D721Med (cell line): Measurements from ENCODE around the gene HCST.
"Not testable (repeated sequence)": the region's sequence is repeated elsewhere in the genome, so short reads cannot be mapped to it uniquely, and the experiment has no call there.

Source experiments
- DNase-seq: peaks from one replicate; pipeline ENCODE4 v3.0.0; 2011; ENCODE audit warnings: low spot score; ENCODE audit not compliant: insufficient read length
- FAIRE-seq: peaks from 2 replicates; lab custom pipeline; 2011; peaks lifted over from hg19 to GRCh38; lab: Jason Lieb, UNC
- TF ChIP-seq, protein P1 (sequence below): IDR thresholded peaks from 2 replicates; pipeline ENCODE4 v1.5.1; 2012; ENCODE audit warnings: mild to moderate bottlenecking, control low read depth; ENCODE audit not compliant: insufficient read depth; ENCODE audit errors: missing control alignments

Gene HCST

DNA sequence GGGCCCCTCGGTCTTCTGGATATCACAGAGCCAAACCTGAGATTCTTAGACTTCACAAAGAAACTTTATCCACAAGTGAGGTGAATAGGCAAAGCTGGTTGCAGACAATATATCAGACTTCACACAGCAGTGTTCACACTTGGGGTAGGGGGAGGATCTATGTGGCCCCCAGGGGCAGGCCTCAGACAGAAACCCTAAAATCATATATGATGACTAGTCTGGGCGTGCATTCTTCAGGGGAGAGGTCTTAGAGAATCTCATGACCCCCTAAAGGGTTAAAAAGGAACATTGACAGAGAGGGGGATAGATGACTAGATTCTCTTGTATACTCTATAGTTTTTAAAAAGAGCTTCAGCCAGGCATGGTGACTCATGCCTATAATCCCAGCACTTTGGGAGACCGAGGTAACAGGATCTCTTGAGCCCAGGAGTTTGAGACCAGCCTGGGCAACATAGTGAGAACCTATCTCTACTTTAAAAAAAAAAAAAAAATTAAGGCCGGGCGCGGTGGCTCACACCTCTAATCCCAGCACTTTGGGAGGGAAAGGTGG is 2.9 kb downstream of the HCST start:
- DNase-seq (no peak), FAIRE-seq (no peak)
- TF ChIP-seq, protein P1, sequence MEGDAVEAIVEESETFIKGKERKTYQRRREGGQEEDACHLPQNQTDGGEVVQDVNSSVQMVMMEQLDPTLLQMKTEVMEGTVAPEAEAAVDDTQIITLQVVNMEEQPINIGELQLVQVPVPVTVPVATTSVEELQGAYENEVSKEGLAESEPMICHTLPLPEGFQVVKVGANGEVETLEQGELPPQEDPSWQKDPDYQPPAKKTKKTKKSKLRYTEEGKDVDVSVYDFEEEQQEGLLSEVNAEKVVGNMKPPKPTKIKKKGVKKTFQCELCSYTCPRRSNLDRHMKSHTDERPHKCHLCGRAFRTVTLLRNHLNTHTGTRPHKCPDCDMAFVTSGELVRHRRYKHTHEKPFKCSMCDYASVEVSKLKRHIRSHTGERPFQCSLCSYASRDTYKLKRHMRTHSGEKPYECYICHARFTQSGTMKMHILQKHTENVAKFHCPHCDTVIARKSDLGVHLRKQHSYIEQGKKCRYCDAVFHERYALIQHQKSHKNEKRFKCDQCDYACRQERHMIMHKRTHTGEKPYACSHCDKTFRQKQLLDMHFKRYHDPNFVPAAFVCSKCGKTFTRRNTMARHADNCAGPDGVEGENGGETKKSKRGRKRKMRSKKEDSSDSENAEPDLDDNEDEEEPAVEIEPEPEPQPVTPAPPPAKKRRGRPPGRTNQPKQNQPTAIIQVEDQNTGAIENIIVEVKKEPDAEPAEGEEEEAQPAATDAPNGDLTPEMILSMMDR = no peak

DNA sequence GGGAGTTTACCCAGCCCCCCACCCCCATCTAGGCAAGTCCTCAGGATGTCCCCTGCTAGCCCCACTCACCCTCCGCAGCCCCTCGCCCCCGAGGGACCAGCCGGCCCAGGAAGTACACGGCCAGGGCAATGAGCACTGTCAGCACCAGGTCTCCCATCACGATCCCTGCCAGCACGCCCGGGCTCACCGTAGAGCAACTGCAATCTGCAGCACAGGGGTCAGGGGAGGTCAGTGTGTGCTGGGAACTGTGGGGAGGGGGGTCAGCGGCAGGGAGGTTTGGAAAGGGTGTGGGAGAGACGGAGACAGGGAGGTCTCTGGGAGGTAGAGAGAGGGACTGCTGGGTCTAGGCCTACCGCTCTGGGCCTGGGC is 5.0 kb downstream of the HCST start:
- DNase-seq (no peak), FAIRE-seq (no peak)
- TF ChIP-seq, protein P1 = no peak

DNA sequence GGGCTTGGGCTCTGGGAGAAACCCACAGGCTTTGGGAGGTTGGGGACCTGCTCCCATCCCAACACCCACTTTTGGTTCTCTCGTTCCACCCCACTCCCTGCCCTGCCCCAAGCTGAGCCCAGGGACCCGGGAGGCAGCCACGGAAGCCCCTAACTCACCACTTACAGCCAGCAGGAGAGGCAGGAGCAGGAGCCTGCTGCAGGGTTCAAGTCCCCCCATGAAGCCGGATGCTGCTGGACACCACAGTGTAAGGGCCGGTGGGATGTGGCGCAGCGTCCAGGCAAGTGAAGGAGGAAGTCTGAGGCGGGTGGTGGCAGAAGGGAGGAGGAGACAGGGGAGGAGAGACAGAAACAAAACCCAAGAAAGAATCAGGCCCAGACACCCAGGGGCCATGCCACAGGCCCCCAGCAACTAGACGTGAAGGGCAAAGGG is 5.7 kb downstream of the HCST start, which contains the start of gene TYROBP:
Gene TYROBP (minus strand): TSS at position 286 of the 432 bp plus-strand sequence. CDS start 67 bp downstream, at position 219.
- TF ChIP-seq, protein P1 = no peak
- DNase-seq (no peak), FAIRE-seq (no peak)

DNA sequence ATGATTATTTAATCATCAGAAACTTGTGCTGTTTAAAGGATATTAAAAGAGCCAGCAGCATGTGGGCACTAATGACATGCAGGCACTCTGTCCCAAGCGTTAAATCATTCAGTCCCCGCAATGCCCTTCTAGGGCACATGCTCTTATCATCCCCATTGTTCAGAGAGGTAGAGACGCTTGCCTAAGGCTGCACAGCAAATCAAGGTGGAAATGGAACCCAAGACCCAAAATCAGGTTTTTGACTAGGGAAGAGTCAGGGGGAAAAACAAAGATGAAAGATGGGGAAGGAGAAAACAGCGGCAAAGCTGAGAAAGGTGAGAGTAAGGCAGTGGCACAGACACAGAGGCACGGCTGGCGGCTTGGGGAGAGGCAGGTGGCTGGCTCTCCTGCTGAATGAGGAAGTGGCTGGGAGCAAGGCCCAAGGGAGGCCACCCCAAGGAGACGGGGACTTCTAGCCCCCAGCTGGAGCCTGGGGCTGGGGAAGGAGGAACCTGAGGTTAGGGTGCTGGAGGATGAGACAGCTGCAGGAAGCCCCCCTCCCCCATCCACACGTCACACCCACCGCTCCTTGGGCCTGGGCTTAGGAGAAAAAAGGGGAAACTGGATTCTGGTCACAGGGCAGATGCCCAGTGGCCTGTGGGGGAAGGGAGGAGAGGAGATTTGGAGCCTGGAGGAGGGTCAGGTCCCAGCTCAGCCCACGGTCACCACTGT is 6.8 kb downstream of the HCST start:
- DNase-seq (no peak), FAIRE-seq (no peak)
- TF ChIP-seq, protein P1 = no peak

DNA sequence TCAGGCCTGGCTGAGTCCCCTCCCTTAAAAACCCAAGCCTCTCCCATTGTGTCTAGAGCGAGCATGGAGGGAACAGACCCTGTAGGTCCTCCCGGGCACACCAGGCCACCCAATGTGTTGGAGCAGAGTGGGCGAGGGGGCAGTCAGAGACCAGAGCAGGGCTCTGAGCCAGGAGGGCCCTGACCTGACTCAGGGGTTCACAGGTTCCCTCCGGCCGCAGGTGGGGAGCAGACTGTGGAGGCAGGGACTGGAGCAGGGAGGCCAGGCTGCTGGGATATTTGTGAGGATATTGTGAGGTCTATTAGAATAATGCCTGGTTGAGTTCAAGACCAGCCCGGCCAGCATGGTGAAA is 7.3 kb downstream of the HCST start:
- no peak for FAIRE-seq

DNA sequence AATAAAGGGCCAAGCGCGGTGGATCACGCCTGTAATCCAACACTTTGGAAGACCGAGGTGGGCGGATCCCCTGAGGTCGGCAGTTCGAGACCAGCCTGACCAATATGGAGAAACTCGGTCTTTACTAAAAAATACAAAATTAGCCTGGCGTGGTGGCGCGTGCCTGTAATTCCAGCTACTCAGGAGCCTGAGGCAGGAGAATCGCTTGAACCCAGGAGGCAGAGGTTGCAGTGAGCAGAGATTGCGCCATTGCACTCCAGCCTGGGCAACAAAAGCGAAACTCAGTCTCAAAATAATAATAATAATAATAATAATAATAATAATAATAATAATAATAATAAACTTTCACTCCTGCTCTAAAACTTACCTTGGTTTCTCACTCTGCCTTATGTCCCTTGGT is 8.0 kb downstream of the HCST start:
- FAIRE-seq, DNase-seq: not testable (repeated sequence)

More for the DNA sequence above, 7.3 kb downstream of the HCST start:
- TF ChIP-seq, protein P1 = no peak
- DNase-seq = no peak

DNA sequence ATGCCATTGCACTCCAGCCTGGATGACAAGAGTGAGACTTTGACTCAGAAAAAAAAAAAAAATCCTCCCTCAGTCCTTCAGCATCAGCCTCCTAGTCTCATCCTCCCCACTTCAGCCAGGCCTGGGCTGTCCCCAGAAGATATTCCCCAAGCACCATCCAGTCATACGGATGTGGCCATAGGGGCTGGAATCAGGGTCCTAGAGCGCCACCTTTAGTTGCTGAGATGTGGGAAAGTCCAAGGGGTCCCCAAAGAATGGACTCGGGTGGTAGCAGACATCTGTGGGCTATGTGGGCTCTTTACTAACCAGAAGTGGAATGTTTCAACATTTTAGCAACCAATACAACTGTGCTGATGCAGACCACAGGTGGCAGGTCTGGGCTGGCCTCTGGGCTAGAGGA is 8.8 kb downstream of the HCST start:
- TF ChIP-seq, protein P1 = no peak
- FAIRE-seq (no peak), DNase-seq (no peak)
